ENCODE results near the gene OR2T6.
"Not testable (repeated sequence)": the region's sequence is repeated elsewhere in the genome, so short reads cannot be mapped to it uniquely, and the experiment has no call there.

OR2T6 gene

GRCh38 chr1:248433811-248434415 lies 58.4 kb downstream of the OR2T6 start:
- DNase-seq, result not testable (repeated sequence)

- DNase-seq, result not testable (repeated sequence)
Measured at GRCh38 chr1:248434913-248435312, 59.4 kb downstream of the OR2T6 start.

- not testable (repeated sequence) for DNase-seq
Measured at GRCh38 chr1:248436303-248436702, 60.8 kb downstream of the OR2T6 start.

GRCh38 chr1:248438668-248439067 lies 63.1 kb downstream of the OR2T6 start:
- not testable (repeated sequence) for DNase-seq

GRCh38 chr1:248439283-248439682 lies 63.7 kb downstream of the OR2T6 start:
- DNase-seq, result not testable (repeated sequence)
